Left forelimb (tissue), 1 donor: ENCODE results near the gene TRAPPC11.
A peak's percentile ranks its signal among the peaks of the same experiment; 100 is the strongest.
"Not testable (repeated sequence)": the region's sequence is repeated elsewhere in the genome, so short reads cannot be mapped to it uniquely, and the experiment has no call there.

Experiments used
- DNase-seq: peaks from one replicate; pipeline ENCODE4 v3.0.0-alpha.2; 2018; ENCODE audit warnings: low spot score

The TRAPPC11 gene

DNA sequence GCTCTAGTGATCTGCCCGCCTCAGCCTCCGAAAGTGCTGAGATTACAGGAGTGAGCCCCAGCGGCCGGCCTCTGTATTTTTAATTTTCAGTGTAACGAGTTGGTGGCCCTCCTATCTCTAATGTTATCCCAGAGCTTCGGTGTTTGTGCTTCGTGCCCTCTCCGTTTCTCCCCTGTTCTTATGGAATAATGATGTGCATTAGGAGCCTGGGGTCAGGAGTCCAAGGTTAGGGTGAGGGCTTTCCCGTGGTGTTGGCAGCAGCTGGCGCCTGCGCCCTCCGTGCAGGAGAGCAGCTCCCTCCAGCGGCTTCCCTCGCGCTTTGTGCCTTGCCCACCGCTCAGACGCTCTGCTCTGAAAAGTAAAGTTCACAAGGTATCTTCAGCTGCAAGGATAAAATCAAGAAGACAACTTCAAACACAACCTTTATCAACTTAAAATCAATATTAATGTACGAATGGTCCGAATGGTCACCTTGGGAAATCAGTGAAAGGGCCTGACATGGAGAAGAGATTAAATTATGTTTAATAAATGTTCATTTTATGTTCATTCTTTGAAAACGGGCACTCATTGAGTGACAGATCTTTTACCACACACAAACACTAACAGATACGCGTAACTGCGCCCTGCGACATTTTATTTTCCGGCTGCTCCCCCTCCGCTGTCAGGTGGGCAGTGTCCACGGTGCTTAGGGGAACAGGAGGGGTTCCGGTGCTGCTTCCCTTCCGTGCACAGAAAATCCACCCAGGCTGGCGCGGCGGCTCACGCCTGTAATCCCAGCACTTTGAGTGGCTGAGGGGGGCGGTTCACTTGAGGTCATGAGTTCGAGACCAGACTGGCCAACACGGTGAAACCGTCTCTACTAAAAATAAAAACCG is 62.4 kb downstream of the TRAPPC11 start:
- no peak for DNase-seq

DNA sequence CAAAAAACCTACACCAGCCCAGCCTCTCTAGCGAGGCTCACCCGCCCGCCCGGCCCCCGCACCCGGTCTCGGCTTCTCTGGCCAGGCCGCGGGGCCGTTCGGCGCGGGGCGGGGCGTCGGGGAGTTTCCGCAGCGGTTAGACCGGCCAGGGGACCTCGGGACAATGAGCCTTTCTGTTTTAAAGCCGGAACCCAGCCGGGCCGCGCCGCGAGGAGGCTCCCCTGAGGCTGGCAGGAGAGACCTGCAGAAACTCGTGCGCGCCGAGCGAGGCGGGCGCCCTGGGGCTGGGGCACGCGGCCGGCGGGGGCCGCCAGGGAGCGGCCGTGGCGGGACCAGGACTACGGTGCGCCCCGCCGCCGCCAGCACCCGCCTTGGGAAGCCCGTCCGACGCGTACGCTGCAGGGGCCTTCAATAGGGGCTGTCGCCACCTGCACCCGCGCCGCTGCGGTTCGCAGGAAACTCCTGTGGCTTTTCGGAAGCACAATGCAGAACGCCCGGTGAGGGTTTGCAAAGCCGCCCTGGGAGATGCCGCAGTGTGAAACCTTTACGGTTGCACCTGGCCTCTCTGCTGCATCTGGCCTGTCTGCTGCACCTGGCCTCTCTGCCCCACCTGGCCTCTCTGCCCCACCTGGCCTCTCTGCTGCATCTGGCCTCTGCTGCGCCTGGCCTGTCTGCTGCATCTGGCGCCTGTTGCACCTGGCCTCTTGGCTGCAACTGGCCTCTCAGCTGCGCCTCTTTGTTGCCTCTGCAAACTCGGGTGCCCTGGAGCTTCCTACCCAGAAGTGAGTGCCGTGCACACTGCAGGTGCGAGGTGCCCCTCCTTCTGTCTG is 63.9 kb downstream of the TRAPPC11 start:
- DNase-seq, result no peak

DNA sequence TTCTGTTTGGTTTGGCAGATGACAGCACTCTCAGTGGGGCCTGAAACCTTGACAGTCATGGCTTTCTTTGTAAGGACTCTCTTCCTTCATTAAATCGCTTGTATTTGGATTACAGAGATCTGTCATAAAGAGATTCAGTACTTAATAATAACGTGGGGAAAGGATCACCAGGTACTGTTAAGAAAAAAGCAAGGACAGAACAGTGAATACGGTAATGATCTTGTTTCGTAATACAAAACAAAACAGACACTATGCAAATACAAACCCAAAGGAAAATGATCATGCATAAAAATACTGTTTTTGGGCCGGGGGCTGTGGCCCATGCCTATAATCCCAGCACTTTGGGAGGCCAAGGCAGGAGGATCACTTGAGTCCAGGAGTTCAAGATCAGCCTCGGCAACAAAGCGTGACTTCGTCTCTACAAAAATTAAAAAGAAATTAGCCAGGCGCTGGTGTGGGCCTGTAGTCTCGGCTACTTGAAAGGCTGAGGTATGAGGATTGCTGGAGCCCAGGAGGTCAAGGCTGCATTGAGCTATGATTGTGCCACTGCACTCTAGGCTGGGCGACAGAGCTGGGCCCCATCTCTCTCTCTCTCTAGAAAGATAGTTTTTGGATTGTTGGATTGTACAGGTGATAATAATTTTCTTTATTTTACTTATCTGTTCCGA is 64.6 kb downstream of the TRAPPC11 start:
- DNase-seq, result no peak

DNA sequence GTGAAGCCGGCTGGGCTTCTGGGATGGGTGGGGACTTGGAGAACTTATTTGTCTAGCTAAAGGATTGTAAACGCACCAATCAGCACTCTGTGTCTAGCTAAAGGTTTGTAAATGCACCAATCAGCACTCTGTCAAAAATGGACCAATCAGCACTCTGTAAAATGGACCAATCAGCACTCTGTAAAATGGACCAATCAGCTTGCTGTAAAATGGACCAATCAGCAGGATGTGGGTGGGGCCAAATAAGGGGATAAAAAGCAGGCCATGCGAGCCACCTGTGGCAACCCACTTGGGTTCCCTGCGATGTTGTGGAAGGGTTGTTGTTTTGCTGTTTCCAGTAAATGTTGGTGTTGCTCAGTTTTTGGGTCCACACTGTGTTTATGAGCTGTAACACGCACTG is 66.5 kb downstream of the TRAPPC11 start:
- not testable (repeated sequence) for DNase-seq

DNA sequence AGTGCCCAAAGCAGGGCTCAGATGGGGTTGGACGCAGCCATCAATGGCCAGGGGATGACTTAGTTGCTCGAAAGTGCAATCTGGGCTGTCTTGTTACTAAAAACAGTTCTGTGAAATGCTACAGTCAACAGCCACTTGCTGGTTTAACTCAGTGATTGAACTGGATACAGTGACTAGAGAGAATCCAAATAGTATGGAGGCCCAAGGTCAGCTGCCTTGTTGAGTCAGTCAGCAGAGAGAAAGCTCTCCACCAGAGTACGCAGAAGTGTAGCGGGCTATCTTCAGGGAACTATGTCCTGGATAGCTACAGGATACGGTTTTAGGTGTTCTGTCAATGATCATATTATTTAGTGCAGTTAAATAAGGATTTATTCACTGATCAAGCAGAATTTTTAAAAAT is 68.4 kb downstream of the TRAPPC11 start:
- no peak for DNase-seq

DNA sequence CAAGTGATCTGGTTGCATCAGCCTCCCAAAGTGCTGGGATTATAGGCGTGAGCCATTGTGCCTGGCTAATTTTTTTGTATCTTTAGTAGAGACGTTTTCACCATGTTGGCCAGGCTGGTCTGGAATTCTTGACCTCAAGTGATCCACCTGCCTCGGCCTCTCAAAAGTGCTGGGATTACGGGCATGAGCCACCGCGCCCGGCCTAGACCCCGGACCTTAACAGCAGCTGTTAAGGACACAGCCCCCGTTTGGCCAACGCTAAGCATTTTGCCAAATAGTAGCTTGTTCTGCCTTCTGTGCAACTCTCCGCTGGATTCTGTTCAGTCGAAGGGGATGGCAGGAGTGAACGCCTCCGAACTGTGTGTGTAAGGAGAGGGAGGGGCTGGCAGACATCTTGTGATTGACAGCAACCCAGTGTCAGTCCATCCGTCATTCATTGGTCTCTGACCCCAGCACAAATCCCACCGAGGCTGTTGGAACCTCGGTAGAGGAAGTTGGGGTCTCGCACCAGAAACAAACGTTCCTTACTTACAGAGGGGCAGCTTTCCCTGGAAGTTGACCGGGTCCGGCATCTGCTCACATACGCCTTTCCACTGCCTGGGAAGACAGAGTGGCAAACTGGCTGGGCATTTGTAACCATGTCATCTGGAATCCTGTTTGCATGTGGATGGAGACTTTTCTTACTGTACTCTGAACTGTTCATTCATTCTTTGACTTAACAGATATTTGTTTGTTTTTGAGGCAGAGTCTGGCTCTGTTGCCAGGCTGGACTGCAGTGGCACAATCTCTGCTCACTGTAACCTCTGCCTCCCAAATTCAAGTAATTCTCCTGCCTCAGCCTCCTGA is 69.4 kb downstream of the TRAPPC11 start:
- no peak for DNase-seq

DNA sequence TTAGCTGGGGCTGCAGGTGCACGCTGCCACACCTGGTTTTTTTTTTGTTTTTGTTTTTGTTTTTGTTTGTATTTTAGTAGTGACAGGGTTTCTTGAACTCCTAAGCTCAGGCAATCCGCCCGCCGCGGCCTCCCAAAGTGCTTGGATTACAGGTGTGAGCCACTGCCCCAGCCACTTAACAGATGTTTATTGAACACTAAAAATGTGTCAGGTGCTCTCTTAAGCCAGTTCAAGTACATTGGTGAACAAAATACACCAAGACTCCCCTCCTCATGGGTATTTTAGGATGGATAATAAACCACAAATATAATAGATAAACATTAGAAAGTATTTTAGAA is 69.9 kb downstream of the TRAPPC11 start:
- no peak for DNase-seq

DNA sequence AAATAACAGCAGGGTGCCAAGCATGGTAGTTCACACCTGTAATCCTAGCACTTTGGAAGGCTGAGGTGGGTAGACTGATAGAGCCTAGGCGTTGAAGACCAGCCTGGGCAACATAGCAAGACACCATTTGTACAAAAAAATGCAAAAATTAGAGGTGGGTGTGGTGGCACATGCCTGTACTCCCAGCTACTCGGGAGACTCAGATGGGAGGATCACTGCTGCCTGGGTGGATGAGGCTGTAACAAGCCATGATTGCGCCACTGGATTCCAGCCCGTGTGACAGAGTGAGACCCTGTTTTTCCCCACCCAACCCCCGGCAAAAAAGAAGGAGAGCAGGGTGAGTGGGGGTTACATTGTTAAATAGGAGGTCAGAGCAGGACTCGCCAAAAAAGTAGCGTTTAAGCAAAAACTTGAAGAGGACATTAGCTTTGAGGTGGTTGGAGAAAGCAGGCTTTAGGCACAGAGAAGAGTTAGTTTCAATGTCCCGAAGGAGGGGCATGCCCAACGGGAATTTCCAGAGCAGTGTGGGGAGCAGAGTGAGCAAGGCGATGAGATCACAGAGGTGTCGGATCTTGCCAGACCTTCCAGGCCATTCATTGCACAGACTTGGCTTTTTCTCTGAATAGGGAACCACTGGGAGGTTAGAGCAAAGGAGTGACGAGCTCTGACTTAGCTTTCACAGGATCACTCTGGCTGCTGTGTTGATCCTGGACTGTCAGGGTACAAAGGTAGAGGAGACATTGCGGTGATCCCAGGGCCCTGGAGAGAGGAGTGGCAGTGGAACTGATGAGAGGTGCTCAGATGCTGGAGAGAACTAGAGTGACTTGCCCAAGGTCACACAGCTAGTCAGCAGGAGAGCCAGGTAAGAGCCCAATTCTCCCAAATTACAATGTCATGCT is 70.6 kb downstream of the TRAPPC11 start:
- no peak for DNase-seq

DNA sequence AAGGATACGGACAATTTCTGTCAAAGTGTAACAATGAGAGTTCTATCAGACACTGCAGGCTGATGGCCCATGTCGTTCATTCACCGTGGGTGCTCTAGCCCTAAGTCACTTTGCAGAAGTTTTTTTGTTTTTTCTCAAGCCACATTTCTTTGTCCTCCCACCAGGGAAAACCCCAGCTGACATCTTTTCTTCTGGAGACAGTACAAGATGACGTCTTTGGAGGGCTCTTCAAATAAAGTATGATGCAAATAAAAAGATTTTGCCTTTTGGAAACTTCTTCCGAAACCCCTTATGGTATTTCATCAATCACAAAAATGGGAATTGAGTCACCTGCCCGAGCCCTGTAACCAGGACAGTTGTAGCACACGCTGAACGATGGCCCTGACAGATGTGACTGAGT is 73.2 kb downstream of the TRAPPC11 start:
- no peak for DNase-seq

DNA sequence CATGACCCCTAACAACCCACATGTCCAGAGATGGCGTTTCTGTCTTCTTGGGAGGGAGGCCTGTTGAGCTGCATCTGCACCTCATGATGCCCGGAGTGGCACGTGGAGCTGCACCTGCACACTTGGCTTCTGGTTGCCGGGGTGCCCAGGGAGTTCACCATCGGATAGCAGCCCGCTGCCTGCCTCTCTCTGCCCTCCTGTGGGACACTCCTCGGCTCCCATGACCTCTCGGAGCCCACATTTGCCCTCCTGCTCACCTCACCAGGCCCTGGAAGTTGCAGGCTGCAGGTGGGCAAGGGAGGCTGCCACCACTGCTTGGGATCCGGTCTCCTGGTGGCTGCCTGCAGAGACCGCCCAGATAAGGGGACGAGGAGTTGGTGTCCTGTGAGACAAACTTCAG is 74.1 kb downstream of the TRAPPC11 start:
- DNase-seq, result no peak

DNA sequence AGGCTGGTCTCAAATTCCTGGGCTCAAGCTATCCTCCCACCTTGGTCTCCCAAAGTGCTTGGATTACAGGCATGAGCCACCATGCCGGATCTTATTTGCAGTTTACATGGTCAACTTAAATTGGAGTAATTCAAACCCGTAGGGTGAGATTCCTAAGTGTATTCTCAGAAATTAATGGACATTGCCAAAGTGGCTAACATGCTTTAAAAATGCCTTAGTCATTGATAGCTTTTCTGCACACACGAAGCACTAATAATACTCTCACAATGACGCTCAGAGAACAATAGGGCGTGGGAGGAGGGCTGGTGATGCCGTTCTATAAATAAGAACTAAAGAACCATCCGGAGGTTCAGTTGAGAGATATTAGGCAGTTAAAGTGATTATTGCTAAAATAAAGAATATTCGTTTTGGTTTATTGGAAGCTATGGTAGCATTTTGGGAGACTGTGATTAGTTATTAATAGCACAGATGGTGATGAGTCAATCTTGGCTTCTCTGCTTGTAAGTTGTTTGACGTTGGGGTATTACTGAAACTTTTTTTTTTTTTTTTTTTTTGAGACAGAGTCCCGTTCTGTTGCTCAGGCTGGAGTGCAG is 79.1 kb downstream of the TRAPPC11 start:
- DNase-seq, result no peak

DNA sequence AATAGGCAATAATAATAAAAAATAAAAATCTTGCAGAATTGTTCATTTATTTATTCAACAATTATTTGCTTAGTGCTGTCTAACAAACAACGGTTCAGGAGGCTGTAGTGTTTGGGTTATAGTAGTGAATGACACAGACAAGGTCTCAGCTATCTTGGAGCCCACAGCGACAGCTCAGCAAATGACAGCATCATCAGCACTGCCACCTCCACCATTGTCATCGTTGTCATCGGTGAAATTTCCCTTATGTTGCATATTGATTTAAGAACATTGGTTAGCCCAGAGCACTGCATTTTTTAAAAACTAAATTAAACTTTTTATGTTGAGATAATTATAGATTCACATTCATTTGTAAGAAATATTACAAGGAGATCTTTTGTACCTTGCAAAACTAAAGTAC is 79.9 kb downstream of the TRAPPC11 start:
- no peak for DNase-seq

DNA sequence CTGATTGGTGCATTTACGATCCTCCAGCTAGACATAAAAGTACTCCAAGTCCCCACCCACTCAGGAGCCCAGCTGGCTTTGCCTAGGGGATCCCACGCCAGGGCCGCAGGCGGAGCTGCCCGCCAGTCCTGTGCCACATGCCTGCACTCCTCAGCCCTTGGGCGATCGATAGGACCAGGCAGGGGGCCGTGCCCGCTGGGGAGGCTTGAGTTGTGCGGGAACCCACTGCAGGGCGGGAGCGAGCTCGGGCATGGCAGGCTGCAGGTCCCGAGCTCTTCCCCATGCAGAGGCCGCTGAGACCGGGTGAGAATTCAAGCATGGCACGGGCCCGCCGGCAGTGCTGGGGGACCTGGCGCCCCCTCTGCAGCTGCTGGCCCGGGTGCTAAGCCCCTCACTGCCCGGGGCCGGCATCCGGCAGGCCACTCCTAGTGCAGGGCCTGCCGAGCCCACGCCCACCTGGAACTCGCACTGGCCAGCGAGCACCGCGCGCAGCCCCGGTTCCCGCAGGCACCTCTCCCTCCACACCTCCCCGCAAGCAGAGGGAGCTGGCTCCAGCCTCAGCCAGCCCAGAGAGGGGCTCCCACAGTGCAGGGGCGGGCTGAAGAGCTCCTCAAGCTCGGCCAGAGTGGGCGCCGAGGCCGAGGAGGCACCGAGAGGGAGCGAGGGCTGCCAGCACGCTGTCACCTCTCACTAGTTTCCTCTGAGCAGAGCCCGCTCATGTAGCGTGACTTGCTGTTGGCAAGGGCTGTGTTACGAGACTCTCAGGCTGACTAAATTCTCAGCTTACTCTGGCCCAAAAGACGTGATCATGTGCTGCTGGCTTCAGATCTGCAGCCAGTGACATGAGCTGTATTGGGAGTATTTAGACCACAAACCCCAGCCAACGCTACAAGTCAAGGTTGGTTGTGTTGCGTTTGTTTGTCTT is 87.5 kb downstream of the TRAPPC11 start:
- DNase-seq, result peak; percentile 76

DNA sequence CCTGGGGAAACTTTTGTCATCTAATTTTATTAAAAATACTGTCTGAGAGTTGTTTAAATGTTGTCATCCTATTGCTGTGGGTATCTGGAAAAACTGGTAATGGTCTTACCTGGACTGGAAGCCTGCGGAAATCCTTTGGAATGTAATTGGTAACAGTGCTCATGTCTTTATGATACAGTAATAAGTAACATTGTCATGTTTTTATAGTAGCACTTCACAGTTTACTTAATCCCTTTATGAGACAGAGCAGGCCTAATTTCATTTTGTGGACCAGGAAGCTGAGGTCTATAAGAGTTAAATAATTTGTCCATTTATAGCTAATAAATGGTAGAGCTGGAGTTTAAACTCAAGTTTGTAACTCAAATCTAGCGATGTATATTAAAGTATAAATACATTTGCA is 88.3 kb downstream of the TRAPPC11 start:
- DNase-seq, result no peak

DNA sequence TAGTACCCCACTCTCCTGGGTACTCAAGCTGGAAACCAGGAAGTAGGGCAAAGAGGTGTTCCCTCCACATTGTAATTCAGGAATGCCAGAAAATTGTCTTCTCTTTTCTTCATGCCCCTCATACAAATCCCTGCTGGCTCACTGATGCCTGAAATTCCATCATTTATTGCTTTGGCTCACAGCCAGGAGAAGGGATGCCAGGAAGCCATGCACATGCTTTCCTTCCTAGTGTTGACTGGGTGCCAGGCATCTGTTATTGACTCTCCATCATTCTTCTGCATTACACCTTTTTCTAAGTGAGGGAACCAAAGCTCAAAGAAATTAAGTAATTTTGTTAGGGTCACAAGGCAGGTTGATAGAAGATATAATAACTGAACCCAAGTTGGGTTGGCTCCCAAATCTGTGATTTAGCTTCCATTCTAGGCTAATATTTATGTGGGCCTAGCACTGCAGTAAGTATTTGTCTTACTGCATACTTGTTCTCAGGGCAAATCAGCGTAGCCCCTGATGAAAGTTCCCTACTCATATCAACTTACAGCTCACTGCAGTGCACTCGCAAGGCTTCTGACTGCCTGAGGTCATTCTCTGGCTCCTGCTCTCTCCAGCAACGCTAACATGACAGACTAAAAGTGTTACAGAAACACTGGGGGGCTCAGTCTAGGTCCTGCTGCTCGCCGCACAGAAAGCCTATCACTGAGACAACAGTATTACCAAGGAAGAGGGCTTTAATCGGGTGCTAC is 89.0 kb downstream of the TRAPPC11 start:
- DNase-seq, result no peak

DNA sequence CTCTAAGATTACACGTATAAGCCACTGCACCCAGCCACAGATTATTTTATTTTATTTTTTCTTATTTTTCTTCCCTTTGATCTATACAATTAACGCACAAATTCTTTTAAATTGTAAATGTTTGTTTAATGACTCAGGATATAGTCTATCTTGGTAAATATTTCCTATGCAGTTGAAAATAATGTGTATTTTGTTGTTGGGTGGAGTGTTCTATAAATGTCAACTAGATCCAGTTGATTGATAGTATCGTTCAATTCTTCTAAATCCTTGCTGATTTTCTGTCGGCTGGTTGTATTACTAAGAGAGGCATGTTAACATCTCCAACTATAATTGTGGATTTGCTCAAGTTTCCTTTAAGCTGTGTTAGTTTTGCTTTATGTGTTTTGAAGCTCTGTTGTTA is 92.0 kb downstream of the TRAPPC11 start:
- DNase-seq, result no peak

DNA sequence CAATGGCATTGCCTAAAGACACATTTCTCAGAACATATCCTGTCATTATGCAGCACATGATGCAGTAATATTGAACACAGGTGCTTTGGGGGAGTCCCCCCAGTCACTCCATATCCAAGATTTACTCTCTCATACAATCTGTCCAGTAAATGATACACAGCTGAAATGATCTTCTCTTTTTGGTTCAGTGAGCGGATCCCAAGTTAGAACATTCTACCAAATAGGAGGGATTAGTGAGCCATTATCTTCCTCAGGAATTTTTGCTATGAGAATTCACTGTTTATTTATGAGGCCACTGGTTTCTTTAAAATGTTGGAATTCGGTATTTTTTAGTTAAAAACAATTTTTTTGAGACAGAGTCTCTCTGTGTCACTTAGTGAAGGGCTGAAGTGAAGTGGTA is 96.5 kb downstream of the TRAPPC11 start:
- DNase-seq, result no peak

DNA sequence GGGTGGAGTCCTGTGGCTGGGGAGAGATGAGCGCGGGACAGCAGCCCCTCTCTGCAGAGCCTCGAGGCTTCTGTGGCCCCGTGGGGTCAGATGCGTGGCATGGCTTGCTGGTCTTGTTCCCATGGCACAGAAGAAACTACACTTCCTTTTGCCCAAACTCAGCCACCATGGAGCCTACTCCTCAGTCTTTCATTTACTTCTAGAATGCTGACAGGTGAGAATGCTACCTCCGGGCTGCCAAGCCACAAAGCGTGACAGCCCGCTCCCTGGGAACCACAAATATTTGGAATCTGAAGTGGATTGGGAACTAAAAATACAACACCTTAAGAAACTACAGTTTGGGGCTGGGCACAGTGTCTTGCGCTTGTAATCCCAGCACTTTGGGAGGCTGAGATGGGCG is 98.0 kb downstream of the TRAPPC11 start:
- DNase-seq, result no peak
